Suprapubic skin (tissue), 4 donors: ENCODE results near the gene GNB3.

ENCODE experiments used
- CTCF ChIP-seq, 2 donors: fragments of 200-600 bp in 1 of 2; fragments of 450-650 bp in 1 of 2; sonication (generic) in 1 of 2; IDR thresholded peaks; one replicate each; pipeline ENCODE4 v1.5.1; 2016 to 2019; ENCODE audit warnings: antibody characterized with exemption in 2 of 2, mild to moderate bottlenecking in 1 of 2, moderate library complexity in 1 of 2
- POLR2A ChIP-seq, 2 donors: fragments of 450-650 bp; IDR thresholded peaks; one replicate each; pipeline ENCODE4 v1.6.1; 2017; ENCODE audit warnings: antibody characterized with exemption in 2 of 2, mild to moderate bottlenecking in 2 of 2, moderate library complexity in 2 of 2
- POLR2AphosphoS5 ChIP-seq, 3 donors: sonication (generic); formaldehyde crosslinking; IDR thresholded peaks; one replicate each; pipeline ENCODE4 v1.6.1; 2017; ENCODE audit warnings: antibody characterized with exemption in 3 of 3

DNA sequence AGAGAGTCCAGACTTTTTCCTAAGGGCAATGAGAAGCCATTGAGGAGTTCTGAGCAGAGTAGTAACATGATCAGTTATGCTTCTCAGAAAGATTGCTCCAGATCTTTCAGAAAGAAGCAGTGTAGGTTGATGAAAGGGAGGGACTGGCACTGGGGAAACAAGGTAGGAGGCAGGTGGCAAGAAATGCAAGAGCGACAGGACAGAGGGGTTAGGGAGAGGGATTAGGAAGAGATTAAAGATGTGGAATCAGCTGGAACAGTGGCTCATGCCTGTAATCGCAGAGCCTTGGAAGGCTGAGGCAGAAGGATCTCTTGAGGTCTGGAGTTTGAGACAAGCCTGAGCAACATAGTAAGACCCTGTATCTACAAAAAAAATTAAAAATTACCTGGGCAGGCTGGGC lies 7.0 kb downstream of the GNB3 start:
- no peak for TF ChIP-seq POLR2A (IDR thresholded peaks at IDR 0.05)
- TF ChIP-seq POLR2AphosphoS5 (IDR thresholded peaks at IDR 0.05): no peak
- TF ChIP-seq CTCF (IDR thresholded peaks at IDR 0.05): no peak
